ENCODE results near the gene TOE1. TPM values are rescaled to one million over a fixed set of nuclear protein-coding genes. Genes with fewer than 3 reads are reported as not detected.
A peak's percentile ranks its signal among the peaks of the same experiment; 100 is the strongest.

The TOE1 gene
- total and polyA plus RNA-seq, 9 of the 15 experiments (the other 6 are each of a cell fraction or from before 2014, with no cell fraction given): 32.1 to 85.7 (median 38.0) TPM

DNA sequence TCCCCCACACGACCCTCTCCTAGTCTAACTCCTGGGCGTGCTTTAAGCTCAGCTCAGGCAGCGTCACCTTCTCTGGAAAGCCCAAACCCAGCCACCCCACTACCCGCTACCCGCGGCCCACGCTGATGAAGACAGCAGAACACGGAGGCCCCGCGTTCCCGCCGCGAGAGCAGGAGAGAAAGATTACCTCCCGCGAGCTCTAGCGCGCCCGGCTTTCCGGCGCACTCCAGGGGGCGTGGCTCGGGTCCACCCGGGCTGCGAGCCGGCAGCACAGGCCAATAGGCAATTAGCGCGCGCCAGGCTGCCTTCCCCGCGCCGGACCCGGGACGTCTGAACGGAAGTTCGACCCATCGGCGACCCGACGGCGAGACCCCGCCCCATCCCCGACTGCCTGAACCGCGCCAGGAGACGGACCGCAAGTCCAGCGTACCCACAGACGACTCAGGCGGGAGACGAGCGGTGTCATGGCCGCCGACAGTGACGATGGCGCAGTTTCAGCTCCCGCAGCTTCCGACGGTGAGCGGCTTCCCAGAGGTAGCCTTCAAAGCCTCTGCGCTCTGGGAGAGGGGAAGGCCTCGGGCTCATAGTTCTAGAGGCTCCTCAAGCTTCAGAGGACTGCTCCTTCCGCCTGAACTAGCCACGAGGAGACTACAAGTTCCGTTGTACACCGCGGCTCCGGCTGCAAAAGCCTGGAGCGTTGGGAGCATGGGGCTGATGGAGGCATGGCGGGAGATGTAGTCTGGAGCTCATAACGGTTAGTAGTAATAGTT lies at the start of gene TOE1, which contains the start of gene MUTYH (continued):
- TF ChIP-seq, protein P1, sequence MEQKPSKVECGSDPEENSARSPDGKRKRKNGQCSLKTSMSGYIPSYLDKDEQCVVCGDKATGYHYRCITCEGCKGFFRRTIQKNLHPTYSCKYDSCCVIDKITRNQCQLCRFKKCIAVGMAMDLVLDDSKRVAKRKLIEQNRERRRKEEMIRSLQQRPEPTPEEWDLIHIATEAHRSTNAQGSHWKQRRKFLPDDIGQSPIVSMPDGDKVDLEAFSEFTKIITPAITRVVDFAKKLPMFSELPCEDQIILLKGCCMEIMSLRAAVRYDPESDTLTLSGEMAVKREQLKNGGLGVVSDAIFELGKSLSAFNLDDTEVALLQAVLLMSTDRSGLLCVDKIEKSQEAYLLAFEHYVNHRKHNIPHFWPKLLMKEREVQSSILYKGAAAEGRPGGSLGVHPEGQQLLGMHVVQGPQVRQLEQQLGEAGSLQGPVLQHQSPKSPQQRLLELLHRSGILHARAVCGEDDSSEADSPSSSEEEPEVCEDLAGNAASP (IDR thresholded peaks at IDR 0.05): no peak
- TF ChIP-seq NFRKB (IDR thresholded peaks at IDR 0.05; ENCODE audit: low read depth): peak; percentile 97
- peak; percentile 64; the same call in 1 of the 2 replicates for TF ChIP-seq POLR2AphosphoS2 (IDR thresholded peaks at IDR 0.05; ENCODE audit: low read length)
- TF ChIP-seq ETS2 (tag; IDR thresholded peaks at IDR 0.05; ENCODE audit: borderline replicate concordance, poor library complexity, severe bottlenecking): no peak
- peak; percentile 65 for TF ChIP-seq PRPF4 (IDR thresholded peaks at IDR 0.05; ENCODE audit: insufficient read depth, low read depth, low read length, poor library complexity, severe bottlenecking)
- TF ChIP-seq NR2C1 (IDR thresholded peaks at IDR 0.05): no peak; the same call in 1 of the 2 replicates
- TF ChIP-seq NR2C1 (tag; IDR thresholded peaks at IDR 0.05): peak; percentile 89
- TF ChIP-seq ZNF780A (CRISPR knock-in tag; IDR thresholded peaks at IDR 0.05): no peak
- no peak for TF ChIP-seq MYNN (IDR thresholded peaks at IDR 0.05)
- no peak for TF ChIP-seq MYNN (CRISPR knock-in tag; IDR thresholded peaks at IDR 0.05)
- TF ChIP-seq CBFB (CRISPR knock-in tag; IDR thresholded peaks at IDR 0.05): peak; percentile 49; the same call in 1 of the 2 replicates
- TF ChIP-seq, protein P2, sequence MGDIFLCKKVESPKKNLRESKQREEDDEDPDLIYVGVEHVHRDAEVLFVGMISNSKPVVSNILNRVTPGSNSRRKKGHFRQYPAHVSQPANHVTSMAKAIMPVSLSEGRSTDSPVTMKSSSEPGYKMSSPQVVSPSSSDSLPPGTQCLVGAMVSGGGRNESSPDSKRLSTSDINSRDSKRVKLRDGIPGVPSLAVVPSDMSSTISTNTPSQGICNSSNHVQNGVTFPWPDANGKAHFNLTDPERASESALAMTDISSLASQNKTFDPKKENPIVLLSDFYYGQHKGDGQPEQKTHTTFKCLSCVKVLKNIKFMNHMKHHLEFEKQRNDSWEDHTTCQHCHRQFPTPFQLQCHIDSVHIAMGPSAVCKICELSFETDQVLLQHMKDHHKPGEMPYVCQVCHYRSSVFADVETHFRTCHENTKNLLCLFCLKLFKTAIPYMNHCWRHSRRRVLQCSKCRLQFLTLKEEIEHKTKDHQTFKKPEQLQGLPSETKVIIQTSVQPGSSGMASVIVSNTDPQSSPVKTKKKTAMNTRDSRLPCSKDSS (IDR thresholded peaks at IDR 0.05; ENCODE audit: low read depth, partially characterized antibody): no peak
- TF ChIP-seq, protein P3, sequence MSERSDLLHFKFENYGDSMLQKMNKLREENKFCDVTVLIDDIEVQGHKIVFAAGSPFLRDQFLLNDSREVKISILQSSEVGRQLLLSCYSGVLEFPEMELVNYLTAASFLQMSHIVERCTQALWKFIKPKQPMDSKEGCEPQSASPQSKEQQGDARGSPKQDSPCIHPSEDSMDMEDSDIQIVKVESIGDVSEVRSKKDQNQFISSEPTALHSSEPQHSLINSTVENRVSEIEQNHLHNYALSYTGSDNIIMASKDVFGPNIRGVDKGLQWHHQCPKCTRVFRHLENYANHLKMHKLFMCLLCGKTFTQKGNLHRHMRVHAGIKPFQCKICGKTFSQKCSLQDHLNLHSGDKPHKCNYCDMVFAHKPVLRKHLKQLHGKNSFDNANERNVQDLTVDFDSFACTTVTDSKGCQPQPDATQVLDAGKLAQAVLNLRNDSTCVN (CRISPR knock-in tag; IDR thresholded peaks at IDR 0.05): 0 out of 2 replicates have a peak, but pooled peaks have one; percentile 73
- TF ChIP-seq, protein P4, sequence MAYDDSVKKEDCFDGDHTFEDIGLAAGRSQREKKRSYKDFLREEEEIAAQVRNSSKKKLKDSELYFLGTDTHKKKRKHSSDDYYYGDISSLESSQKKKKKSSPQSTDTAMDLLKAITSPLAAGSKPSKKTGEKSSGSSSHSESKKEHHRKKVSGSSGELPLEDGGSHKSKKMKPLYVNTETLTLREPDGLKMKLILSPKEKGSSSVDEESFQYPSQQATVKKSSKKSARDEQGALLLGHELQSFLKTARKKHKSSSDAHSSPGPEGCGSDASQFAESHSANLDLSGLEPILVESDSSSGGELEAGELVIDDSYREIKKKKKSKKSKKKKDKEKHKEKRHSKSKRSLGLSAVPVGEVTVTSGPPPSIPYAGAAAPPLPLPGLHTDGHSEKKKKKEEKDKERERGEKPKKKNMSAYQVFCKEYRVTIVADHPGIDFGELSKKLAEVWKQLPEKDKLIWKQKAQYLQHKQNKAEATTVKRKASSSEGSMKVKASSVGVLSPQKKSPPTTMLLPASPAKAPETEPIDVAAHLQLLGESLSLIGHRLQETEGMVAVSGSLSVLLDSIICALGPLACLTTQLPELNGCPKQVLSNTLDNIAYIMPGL (CRISPR knock-in tag; IDR thresholded peaks at IDR 0.05): peak; percentile 83; the same call in 1 of the 2 replicates
- TF ChIP-seq CBFA2T2 (conservative IDR thresholded peaks at IDR 0.05): no peak
- TF ChIP-seq FIP1L1 (IDR thresholded peaks at IDR 0.05; ENCODE audit: low read depth, low read length, poor library complexity, severe bottlenecking): peak; percentile 94
- TF ChIP-seq, protein P5, sequence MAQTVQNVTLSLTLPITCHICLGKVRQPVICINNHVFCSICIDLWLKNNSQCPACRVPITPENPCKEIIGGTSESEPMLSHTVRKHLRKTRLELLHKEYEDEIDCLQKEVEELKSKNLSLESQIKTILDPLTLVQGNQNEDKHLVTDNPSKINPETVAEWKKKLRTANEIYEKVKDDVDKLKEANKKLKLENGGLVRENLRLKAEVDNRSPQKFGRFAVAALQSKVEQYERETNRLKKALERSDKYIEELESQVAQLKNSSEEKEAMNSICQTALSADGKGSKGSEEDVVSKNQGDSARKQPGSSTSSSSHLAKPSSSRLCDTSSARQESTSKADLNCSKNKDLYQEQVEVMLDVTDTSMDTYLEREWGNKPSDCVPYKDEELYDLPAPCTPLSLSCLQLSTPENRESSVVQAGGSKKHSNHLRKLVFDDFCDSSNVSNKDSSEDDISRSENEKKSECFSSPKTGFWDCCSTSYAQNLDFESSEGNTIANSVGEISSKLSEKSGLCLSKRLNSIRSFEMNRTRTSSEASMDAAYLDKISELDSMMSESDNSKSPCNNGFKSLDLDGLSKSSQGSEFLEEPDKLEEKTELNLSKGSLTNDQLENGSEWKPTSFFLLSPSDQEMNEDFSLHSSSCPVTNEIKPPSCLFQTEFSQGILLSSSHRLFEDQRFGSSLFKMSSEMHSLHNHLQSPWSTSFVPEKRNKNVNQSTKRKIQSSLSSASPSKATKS (CRISPR knock-in tag; IDR thresholded peaks at IDR 0.05): no peak
- no peak for TF ChIP-seq TCF3 (CRISPR knock-in tag; IDR thresholded peaks at IDR 0.05)
- TF ChIP-seq JUND (IDR thresholded peaks at IDR 0.05; ENCODE audit: borderline replicate concordance, low read depth, low read length): peak; percentile 53
- TF ChIP-seq JUND (tag; IDR thresholded peaks at IDR 0.05; ENCODE audit: borderline replicate concordance, low read depth, low read length): no peak; the same call in 2 of the 3 replicates

Measured in K562 (cell line).